Stomach smooth muscle (tissue), 2 donors: ENCODE results near the gene KCNH1.

Experiments
- H3K27ac ChIP-seq: one replicate; pipeline ENCODE4 v1.7.0; 2013; ENCODE audit warnings: mild to moderate bottlenecking, low read length, inconsistent platforms
- H3K27me3 ChIP-seq, 2 donors: one replicate each; pipeline ENCODE4 v1.7.0; 2013; ENCODE audit warnings: low read length in 2 of 2; ENCODE audit not compliant: insufficient read depth in 2 of 2, control insufficient read depth in 1 of 2
- H3K36me3 ChIP-seq, 2 donors: one replicate each; pipeline ENCODE4 v1.7.0; 2013; ENCODE audit warnings: low read length in 2 of 2; ENCODE audit not compliant: control insufficient read depth in 2 of 2, insufficient read depth in 2 of 2
- H3K4me1 ChIP-seq: one replicate; pipeline ENCODE4 v1.7.0; 2013; ENCODE audit warnings: low read length; ENCODE audit not compliant: control insufficient read depth, insufficient read depth
- H3K4me3 ChIP-seq, 2 donors: one replicate each; pipeline ENCODE4 v1.7.0; 2013; ENCODE audit warnings: low read length in 2 of 2
- H3K9ac ChIP-seq, 2 donors: one replicate each; pipeline ENCODE4 v1.7.0; 2013; ENCODE audit warnings: low read length in 2 of 2, mild to moderate bottlenecking in 1 of 2
- H3K9me3 ChIP-seq, 2 donors: one replicate each; pipeline ENCODE4 v1.7.0; 2013; ENCODE audit warnings: low read length in 2 of 2; ENCODE audit not compliant: control insufficient read depth in 2 of 2
- donor health status: healthy.
- donor health status: Pancreatic carcinoma.

The KCNH1 gene

GRCh38 chr1:210907251-210907805 lies 226.6 kb downstream of the KCNH1 start:
- no peak overlapping the region for H3K9ac ChIP-seq
- no peaks in the 10 kb centered on the region for H3K9me3 ChIP-seq
- no peaks in the 10 kb centered on the region for H3K4me1 ChIP-seq
- H3K27me3 ChIP-seq, result peaks cover 0 to 2% of the 10 kb centered on the region in 2 donors
- H3K36me3 ChIP-seq, result no peaks in the 10 kb centered on the region
- H3K27ac ChIP-seq, result no peak overlapping the region
- no peak overlapping the region for H3K4me3 ChIP-seq

DNA sequence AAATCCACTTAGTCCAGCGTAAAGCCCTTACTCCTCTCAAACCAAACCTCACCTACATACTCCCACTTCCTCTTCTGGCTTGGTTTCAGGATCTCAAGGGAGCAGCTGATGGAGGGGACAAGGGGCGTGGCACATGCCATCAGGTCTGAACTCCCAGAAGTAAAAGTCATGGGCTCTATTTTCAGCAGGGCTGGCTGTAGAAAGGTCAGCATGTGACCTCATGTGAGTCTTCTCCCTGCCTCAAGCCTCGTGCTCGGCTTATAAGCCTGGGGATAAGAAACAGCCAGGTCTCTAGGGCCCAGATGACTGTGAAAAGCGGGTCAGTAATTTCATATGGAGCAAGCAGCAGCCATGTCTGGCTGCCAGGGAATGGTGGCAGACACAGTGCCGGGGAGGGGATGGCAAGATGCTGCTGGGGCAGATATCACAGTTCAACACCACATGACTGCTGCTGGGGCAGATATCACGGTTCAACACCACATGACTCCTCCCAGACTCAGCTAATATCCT lies 227.9 kb downstream of the KCNH1 start:
- peaks cover 0 to 2% of the 10 kb centered on the region in 2 donors for H3K27me3 ChIP-seq
- H3K4me3 ChIP-seq, result no peak overlapping the region
- H3K9ac ChIP-seq, result no peak overlapping the region
- H3K36me3 ChIP-seq, result no peaks in the 10 kb centered on the region
- no peak overlapping the region for H3K27ac ChIP-seq
- no peaks in the 10 kb centered on the region for H3K4me1 ChIP-seq
- no peaks in the 10 kb centered on the region for H3K9me3 ChIP-seq

DNA sequence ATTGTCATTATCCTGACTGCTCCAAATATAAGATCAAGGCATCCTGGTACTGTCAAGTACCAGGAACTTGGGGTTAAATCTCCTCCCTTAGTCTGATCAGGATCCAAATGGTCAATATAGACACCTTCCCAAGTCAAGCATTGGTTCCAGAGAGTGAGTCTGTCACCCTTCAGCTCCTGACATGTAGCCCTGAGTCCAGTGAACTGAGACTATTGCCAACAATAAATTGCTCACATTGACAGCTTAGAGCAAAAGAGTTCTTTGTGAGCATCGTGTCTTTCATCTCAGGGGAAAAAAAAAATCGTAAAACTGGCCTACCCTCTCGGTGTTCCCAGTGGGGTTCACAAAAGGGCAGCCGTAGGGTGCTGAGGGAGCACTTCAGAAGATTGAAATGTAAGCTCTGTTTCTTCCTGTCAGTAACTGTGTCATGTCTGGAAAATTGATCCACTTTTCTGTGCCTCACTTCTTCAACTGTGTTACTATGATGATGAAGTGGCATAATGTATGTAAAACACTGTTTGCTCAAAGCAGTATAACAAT lies 228.5 kb downstream of the KCNH1 start:
- Histone ChIP-seq H3K9ac (no peak overlapping the region), H3K4me1 (no peaks in the 10 kb centered on the region), H3K27ac (no peak overlapping the region), H3K27me3 (peaks cover 0 to 2% of the 10 kb centered on the region in 2 donors), H3K9me3 (no peaks in the 10 kb centered on the region), H3K36me3 (no peaks in the 10 kb centered on the region), H3K4me3 (no peak overlapping the region)

DNA sequence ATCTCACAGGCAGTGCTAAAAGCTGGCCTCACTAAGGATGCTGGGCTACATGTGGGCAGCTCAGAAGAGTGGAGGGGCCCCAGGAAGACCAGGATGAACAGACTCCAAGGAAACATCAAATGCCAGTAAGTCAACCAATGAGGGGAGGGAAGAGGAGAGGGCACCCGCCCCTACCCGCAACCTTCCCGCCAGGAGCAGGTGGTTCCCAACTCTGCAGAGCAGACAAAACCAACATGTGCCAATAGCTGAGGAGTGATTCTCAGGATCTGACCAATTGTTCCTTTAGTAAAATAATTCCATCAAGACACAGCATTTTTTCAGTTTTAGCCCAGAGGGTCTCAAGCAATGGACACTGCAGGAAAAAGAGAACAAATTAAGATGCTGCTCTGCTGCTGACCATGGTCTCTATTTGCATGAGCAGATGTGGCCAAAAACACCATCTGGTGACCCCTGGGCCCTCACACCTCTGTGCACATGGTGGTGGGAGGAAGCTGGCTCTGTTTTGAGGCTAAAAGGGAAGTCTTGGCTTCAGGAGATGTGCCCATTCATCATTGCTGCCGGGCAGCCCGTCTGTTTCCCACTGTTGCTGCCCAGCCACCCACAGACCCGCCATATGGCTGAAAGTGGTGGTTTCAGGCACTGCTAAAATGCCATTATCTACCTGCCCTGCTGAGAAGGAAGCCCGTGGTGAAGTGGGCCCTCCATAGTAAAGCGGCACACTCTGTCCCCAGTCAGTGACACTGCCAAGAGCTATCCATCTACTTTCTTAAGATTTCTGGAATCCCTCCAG lies 231.8 kb downstream of the KCNH1 start:
- no peaks in the 10 kb centered on the region for H3K4me1 ChIP-seq
- no peaks in the 10 kb centered on the region for H3K36me3 ChIP-seq
- no peak overlapping the region for H3K9ac ChIP-seq

DNA sequence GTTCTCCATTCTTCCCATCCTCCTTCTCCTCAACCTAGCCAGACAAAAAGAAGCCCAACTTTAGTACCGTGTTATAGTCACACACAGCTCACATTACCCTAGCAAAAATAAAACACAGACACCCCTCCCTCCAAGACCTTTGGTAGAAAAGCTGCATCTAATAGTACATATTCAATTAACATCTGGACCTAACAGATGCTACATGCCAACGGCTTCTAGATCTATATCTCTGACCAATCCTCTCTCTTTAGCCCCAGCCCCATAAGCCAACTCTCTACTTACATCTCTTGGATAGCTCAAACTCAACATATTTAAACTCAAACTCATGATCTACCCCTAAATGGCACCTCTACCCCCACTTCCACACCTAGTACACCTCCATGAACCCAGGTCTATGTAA lies 233.1 kb downstream of the KCNH1 start:
- H3K4me1 ChIP-seq, result no peaks in the 10 kb centered on the region
- H3K36me3 ChIP-seq, result no peaks in the 10 kb centered on the region
- H3K27me3 ChIP-seq, result no peaks in the 10 kb centered on the region
- no peak overlapping the region for H3K4me3 ChIP-seq
- no peak overlapping the region for H3K27ac ChIP-seq
- H3K9ac ChIP-seq, result no peak overlapping the region
- H3K9me3 ChIP-seq, result no peaks in the 10 kb centered on the region

More for the DNA sequence above, 231.8 kb downstream of the KCNH1 start:
- H3K27ac ChIP-seq, result no peak overlapping the region
- no peaks in the 10 kb centered on the region for H3K27me3 ChIP-seq
- H3K9me3 ChIP-seq, result no peaks in the 10 kb centered on the region
- H3K4me3 ChIP-seq, result no peak overlapping the region

- Histone ChIP-seq H3K4me1 (no peaks in the 10 kb centered on the region), H3K4me3 (no peak overlapping the region), H3K27me3 (no peaks in the 10 kb centered on the region), H3K9me3 (no peaks in the 10 kb centered on the region), H3K27ac (no peak overlapping the region), H3K36me3 (no peaks in the 10 kb centered on the region), H3K9ac (no peak overlapping the region)
Observed at GRCh38 chr1:210900079-210900478, 233.9 kb downstream of the KCNH1 start.

GRCh38 chr1:210899676-210900075 lies 234.3 kb downstream of the KCNH1 start:
- Histone ChIP-seq H3K4me1 (no peaks in the 10 kb centered on the region), H3K27ac (no peak overlapping the region), H3K9ac (no peak overlapping the region), H3K4me3 (no peak overlapping the region), H3K9me3 (no peaks in the 10 kb centered on the region), H3K27me3 (no peaks in the 10 kb centered on the region), H3K36me3 (no peaks in the 10 kb centered on the region)

GRCh38 chr1:210898473-210898872 lies 235.5 kb downstream of the KCNH1 start:
- H3K27ac ChIP-seq, result no peak overlapping the region
- no peak overlapping the region for H3K9ac ChIP-seq
- no peaks in the 10 kb centered on the region for H3K4me1 ChIP-seq
- no peaks in the 10 kb centered on the region for H3K36me3 ChIP-seq
- H3K4me3 ChIP-seq, result no peak overlapping the region
- H3K27me3 ChIP-seq, result no peaks in the 10 kb centered on the region
- peaks cover 0 to 3% of the 10 kb centered on the region in 2 donors for H3K9me3 ChIP-seq

- Histone ChIP-seq H3K36me3 (no peaks in the 10 kb centered on the region), H3K9ac (no peak overlapping the region), H3K4me1 (no peaks in the 10 kb centered on the region), H3K27me3 (no peaks in the 10 kb centered on the region), H3K4me3 (no peak overlapping the region), H3K27ac (no peak overlapping the region), H3K9me3 (no peaks in the 10 kb centered on the region)
Observed at GRCh38 chr1:210883821-210884220, 250.1 kb downstream of the KCNH1 start.

- no peaks in the 10 kb centered on the region for H3K36me3 ChIP-seq
- no peaks in the 10 kb centered on the region for H3K4me1 ChIP-seq
- no peak overlapping the region for H3K4me3 ChIP-seq
- H3K27ac ChIP-seq, result no peak overlapping the region
- no peaks in the 10 kb centered on the region for H3K9me3 ChIP-seq
- H3K9ac ChIP-seq, result no peak overlapping the region
- no peaks in the 10 kb centered on the region for H3K27me3 ChIP-seq
Observed at GRCh38 chr1:210882414-210883221, 251.3 kb downstream of the KCNH1 start.
